Measurements from ENCODE around the gene DAGLA. TPM values are rescaled to one million over a fixed set of nuclear protein-coding genes. Genes with fewer than 3 reads are reported as not detected.

The DAGLA gene
- total and polyA plus RNA-seq, 2 experiments from 2014 or later: 1.3 TPM

GRCh38 chr11:61742391-61742790, 62.2 kb downstream of the DAGLA start:
- in situ Hi-C loops (cut with MboI): no loop called here
- Histone ChIP-seq H3F3A (ENCODE audit: insufficient read depth) (no peaks in the 10 kb centered on the region), H4K20me1 (ENCODE audit: insufficient read depth) (no peaks in the 10 kb centered on the region), H3K4me3 (no peak overlapping the region), H3K4me1 (ENCODE audit: insufficient read depth) (no peaks in the 10 kb centered on the region), H3K9me2 (ENCODE audit: insufficient read depth) (no peaks in the 10 kb centered on the region), H3K4me2 (ENCODE audit: unreplicated experiment) (no peak overlapping the region), H3K27me3 (replicated peaks; ENCODE audit: insufficient read depth) (no peaks in the 10 kb centered on the region), H3K79me2 (ENCODE audit: insufficient read depth) (no peaks in the 10 kb centered on the region), H3K36me3 (ENCODE audit: low read depth) (no peaks in the 10 kb centered on the region), H3K9me3 (ENCODE audit: low read depth) (no peaks in the 10 kb centered on the region), H3K27ac (no peak overlapping the region), H3K9ac (no peak overlapping the region), H2AFZ (no peak overlapping the region)
- TF ChIP-seq EZH2phosphoT487 (IDR thresholded peaks at IDR 0.05; ENCODE audit: insufficient read depth, low read depth): no peak
- no peak for TF ChIP-seq EZH2 (IDR thresholded peaks at IDR 0.05; ENCODE audit: insufficient read depth, poor library complexity, severe bottlenecking)
- no peak for DNase-seq
- WGBS, 2 experiments (ENCODE audit: low coverage in 1 of 2, low lambda C conversion rate in 2 of 2, missing lambda C conversion rate in 2 of 2): 86 to 91% methylated on average over 7 of the region's 7 CpGs

- Histone ChIP-seq H3K79me2 (ENCODE audit: insufficient read depth) (no peaks in the 10 kb centered on the region), H3K9me3 (ENCODE audit: low read depth) (no peaks in the 10 kb centered on the region), H3K27ac (no peak overlapping the region), H3K9ac (no peak overlapping the region), H3F3A (ENCODE audit: insufficient read depth) (no peaks in the 10 kb centered on the region), H3K4me2 (ENCODE audit: unreplicated experiment) (no peak overlapping the region), H3K27me3 (replicated peaks; ENCODE audit: insufficient read depth) (no peaks in the 10 kb centered on the region), H2AFZ (no peak overlapping the region), H3K36me3 (ENCODE audit: low read depth) (no peaks in the 10 kb centered on the region), H3K9me2 (ENCODE audit: insufficient read depth) (no peaks in the 10 kb centered on the region), H3K4me1 (ENCODE audit: insufficient read depth) (no peaks in the 10 kb centered on the region), H3K4me3 (no peak overlapping the region), H4K20me1 (ENCODE audit: insufficient read depth) (no peaks in the 10 kb centered on the region)
- no peak for TF ChIP-seq EZH2 (IDR thresholded peaks at IDR 0.05; ENCODE audit: insufficient read depth, poor library complexity, severe bottlenecking)
- TF ChIP-seq EZH2phosphoT487 (IDR thresholded peaks at IDR 0.05; ENCODE audit: insufficient read depth, low read depth): no peak
- in situ Hi-C loops (cut with MboI): no loop called here
- WGBS, 2 experiments (ENCODE audit: low coverage in 1 of 2, low lambda C conversion rate in 2 of 2, missing lambda C conversion rate in 2 of 2): 94 to 95% methylated on average over 31 to 42 of the region's 42 CpGs
- DNase-seq: no peak
Measured at GRCh38 chr11:61743486-61744095, 63.4 kb downstream of the DAGLA start.

- Histone ChIP-seq H3K4me3 (no peak overlapping the region), H3K9me2 (ENCODE audit: insufficient read depth) (no peaks in the 10 kb centered on the region), H3K4me1 (ENCODE audit: insufficient read depth) (no peaks in the 10 kb centered on the region), H3K4me2 (ENCODE audit: unreplicated experiment) (no peak overlapping the region), H3K27me3 (replicated peaks; ENCODE audit: insufficient read depth) (no peaks in the 10 kb centered on the region), H2AFZ (no peak overlapping the region), H3K9me3 (ENCODE audit: low read depth) (no peaks in the 10 kb centered on the region), H3K79me2 (ENCODE audit: insufficient read depth) (no peaks in the 10 kb centered on the region), H3K36me3 (ENCODE audit: low read depth) (no peaks in the 10 kb centered on the region), H3K9ac (no peak overlapping the region), H4K20me1 (ENCODE audit: insufficient read depth) (no peaks in the 10 kb centered on the region), H3K27ac (no peak overlapping the region), H3F3A (ENCODE audit: insufficient read depth) (no peaks in the 10 kb centered on the region)
- in situ Hi-C loops (cut with MboI): no loop called here
- no peak for DNase-seq
- 85 to 86% methylated on average over 13 to 20 of the region's 20 CpGs for WGBS, 2 experiments (ENCODE audit: low coverage in 1 of 2, low lambda C conversion rate in 2 of 2, missing lambda C conversion rate in 2 of 2)
- TF ChIP-seq EZH2 (IDR thresholded peaks at IDR 0.05; ENCODE audit: insufficient read depth, poor library complexity, severe bottlenecking): no peak
- TF ChIP-seq EZH2phosphoT487 (IDR thresholded peaks at IDR 0.05; ENCODE audit: insufficient read depth, low read depth): no peak
Measured at GRCh38 chr11:61744181-61744580, 64.0 kb downstream of the DAGLA start.

GRCh38 chr11:61744609-61745156, 64.5 kb downstream of the DAGLA start:
- DNase-seq: no peak
- no peaks in the 10 kb centered on the region for H4K20me1 ChIP-seq (ENCODE audit: insufficient read depth)
- no peaks in the 10 kb centered on the region for H3K27me3 ChIP-seq (replicated peaks; ENCODE audit: insufficient read depth)
- WGBS, 2 experiments (ENCODE audit: low coverage in 1 of 2, low lambda C conversion rate in 2 of 2, missing lambda C conversion rate in 2 of 2): 88 to 96% methylated on average over 10 of the region's 10 CpGs
- H3K9ac ChIP-seq: no peak overlapping the region
- no peak overlapping the region for H3K27ac ChIP-seq
- H3K4me2 ChIP-seq (ENCODE audit: unreplicated experiment): no peak overlapping the region
- no peaks in the 10 kb centered on the region for H3K36me3 ChIP-seq (ENCODE audit: low read depth)
- no peak for TF ChIP-seq EZH2phosphoT487 (IDR thresholded peaks at IDR 0.05; ENCODE audit: insufficient read depth, low read depth)
- no peak for TF ChIP-seq EZH2 (IDR thresholded peaks at IDR 0.05; ENCODE audit: insufficient read depth, poor library complexity, severe bottlenecking)
- no peaks in the 10 kb centered on the region for H3K9me3 ChIP-seq (ENCODE audit: low read depth)
- no peak overlapping the region for H2AFZ ChIP-seq
- no peak overlapping the region for H3K4me3 ChIP-seq
- no peaks in the 10 kb centered on the region for H3K79me2 ChIP-seq (ENCODE audit: insufficient read depth)
- no peaks in the 10 kb centered on the region for H3K9me2 ChIP-seq (ENCODE audit: insufficient read depth)
- in situ Hi-C loops (cut with MboI): no loop called here
- H3F3A ChIP-seq (ENCODE audit: insufficient read depth): no peaks in the 10 kb centered on the region
- no peaks in the 10 kb centered on the region for H3K4me1 ChIP-seq (ENCODE audit: insufficient read depth)

All from GM23248 (cell line).